Activated T-helper 1 cell treated with Interleukin-2 at 50 U/mL for 16 hours (primary cell): Measurements from ENCODE around the gene PTGR3.
"Not testable (repeated sequence)": the region's sequence is repeated elsewhere in the genome, so short reads cannot be mapped to it uniquely, and the experiment has no call there.

Experiments used
- DNase-seq: peaks from one replicate; pipeline ENCODE4 v3.0.0-alpha.2; 2020; ENCODE audit warnings: low read depth

Gene PTGR3

GRCh38 chr18:75202696-75203365, 6.1 kb downstream of the PTGR3 start:
- DNase-seq = no peak

DNA sequence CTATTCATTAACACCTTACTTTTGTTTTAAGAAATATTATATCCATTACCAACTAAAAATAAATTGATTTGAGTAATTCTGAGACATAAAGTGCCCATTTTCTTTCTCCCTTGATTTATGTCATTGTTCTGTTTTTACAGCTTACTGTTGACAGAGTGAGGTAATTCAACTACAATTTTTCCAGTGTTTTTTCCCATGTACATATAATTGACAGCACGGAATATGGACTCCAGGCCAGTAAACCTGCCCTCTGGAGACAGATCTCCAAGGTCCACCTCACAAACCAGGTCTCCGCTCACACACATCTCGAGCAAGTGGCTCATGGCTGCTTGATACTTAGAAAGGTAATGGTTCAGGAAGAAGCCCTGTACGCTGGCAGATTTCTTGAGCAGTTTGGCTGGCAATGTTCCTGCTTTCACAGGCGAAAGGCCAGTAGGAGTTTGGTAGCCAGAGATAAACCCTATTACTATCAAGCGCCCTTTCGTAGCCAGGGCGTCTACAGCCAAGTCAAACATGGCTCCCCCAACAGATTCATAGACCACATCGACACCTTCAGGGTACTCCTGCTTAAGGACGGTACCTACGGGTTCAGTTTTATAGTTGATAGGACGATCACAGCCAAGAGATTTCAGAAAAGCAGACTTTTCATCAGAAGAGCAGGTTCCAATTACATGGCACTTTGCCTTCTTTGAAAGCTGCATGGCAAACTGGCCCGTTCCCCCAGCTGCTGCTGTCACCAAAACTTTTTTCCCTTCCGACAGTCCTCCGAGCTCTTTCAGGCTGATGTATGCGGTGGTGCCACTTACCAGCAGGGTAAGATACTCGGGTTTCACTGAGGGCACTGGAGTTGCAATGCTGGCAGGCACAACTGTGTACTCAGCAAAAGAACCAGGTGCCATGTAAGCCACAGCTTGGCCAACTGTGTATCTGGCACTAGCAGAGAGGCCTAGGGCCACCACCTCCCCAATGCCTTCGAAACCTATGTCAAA, 7.4 kb downstream of the PTGR3 start:
- DNase-seq = no peak

- DNase-seq = no peak
Observed at GRCh38 chr18:75200605-75201280, 8.2 kb downstream of the PTGR3 start.

DNA sequence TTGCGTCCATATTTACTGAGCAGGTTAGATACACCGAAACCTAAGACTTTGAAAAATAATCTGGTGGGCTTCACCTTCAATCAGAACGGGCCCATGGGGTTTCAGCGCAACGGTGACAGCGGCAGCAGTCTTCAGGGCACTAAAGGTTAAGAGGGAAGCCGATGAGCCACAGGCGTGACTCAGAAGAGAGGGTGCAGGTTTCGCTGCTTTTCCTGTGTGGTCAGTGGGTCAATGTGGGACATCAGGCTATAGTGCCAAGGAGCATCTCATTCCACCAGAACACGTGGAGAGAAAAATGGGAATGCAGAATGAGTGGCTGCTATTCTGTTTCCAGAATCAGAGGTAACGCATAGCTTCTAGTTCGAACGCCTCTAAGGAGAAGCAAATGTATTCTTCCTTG, 8.9 kb downstream of the PTGR3 start:
- no peak for DNase-seq

DNA sequence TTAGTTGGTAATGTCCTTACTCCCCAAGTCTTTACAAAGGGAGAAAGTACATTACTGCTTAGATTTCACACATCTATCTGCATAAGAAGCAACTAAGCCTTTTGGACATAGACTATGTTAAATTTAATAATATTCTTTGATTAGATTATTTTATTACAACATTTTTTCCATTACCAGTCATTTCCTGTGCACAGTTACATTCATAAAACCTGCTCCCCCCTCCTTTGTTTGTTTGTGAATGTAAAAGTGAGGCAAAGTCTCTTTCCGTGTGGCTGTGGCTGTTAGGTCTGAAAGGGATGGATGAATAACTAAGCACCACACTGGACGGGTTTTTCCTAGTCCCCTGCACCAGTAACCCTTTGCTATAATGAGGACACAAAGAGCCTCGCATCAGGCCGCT, 9.6 kb downstream of the PTGR3 start:
- DNase-seq = no peak

GRCh38 chr18:75198036-75198435, 10.9 kb downstream of the PTGR3 start:
- no peak for DNase-seq

GRCh38 chr18:75192899-75193298, 16.0 kb downstream of the PTGR3 start:
- no peak for DNase-seq

GRCh38 chr18:75189696-75190095, 19.2 kb downstream of the PTGR3 start:
- DNase-seq = no peak

DNA sequence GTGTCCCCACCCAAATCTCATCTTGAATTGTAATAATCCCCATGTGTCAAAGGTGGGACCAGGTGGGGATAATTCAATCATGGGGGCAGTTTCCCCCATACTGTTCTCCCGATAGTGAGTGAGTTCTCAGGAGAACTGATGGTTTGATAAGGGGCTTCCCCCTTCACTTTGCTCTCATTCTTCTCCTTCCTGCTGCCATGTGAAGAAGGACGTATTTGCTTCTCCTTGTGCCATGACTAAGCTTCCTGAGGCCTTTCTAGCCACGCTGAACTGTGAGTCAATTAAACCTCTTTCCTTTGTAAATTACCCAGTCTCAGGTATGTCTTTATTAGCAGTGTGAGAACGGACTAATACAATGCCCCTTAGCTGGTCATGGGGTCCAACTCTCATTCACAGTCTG, 21.2 kb downstream of the PTGR3 start:
- not testable (repeated sequence) for DNase-seq

- no peak for DNase-seq
Observed at GRCh38 chr18:75185460-75185859, 23.5 kb downstream of the PTGR3 start.

DNA sequence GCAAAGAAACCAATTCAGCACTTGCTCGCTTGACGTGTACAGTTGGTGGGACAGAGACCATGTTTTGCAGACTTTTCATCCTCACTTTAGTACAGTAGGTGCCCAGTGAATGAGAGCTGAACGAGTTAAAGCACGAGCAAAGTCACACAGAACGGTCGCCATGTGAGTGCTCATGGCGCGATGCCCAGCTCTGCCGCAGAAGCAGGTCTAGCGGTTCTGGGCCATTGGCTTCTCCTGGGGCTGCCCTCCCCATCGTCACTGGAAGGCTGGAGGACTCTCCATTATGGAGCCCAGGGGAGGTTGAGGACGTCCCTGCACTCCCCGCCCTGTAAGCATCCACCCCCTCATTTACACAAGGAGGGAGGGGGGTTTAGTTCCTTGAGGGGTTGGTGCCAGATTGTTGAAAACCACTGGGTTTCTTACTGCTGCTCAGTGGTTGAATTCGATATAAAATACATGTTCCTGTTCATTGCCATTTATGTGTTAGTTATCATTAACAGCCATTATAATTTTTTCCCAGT, 24.9 kb downstream of the PTGR3 start:
- DNase-seq = no peak

- no peak for DNase-seq
Observed at GRCh38 chr18:75183524-75183923, 25.4 kb downstream of the PTGR3 start.

DNA sequence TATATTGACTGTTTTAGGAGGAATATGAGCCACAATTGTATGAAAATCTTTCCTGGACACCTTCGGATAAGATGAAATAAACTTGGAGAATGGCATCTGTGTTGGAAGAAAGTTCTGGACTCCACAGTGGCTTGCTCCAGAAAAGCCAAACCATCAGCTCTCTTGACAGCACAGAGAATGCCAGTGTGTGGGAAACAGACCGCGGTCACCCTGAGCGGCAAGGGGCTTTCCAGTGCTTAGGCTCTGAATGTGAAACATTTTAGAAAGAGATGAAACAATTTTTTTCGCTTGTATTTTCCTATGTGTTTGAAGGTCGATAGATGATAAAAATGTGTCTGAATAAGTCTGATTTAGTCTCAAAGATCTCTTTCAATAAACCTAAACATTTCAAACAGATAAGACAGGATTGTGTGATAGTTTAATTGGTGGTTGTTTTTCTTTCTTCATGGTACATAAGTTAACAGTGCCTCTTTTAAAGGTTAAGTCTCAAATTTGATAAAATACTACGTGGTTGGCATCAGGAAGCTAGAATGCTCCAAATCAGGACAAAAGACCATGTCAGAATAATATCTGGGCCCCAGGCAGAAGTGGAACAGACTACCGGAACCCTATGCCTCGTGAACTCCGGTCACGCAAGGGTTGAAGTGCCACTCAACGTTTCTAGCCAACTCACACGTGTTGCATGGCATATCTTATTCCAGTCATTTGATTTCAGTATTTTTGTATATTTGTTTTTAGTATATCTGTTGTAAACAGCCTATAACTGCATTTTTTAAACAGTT, 28.9 kb downstream of the PTGR3 start:
- DNase-seq = no peak

GRCh38 chr18:75178376-75178775, 30.6 kb downstream of the PTGR3 start:
- DNase-seq = no peak

DNA sequence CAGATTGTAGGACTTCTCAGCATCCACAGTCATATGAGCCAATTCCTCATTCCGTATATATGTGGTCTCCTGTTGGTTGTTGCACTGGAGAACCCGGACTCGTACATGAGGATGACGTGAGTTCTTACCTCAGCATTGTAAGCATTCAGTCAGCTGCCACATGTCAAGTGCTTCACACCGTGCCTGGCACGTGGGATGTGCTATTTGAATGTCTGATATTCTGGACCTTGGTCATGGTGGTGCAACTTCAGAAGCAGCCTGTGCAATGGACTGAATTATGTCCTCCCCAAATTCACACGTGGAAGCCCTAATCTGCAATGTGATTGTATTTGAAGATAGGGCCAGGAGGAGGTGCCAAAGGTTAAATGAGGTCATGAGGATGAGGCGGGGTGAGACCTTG, 32.1 kb downstream of the PTGR3 start:
- no peak for DNase-seq

- no peak for DNase-seq
Observed at GRCh38 chr18:75173738-75174137, 35.2 kb downstream of the PTGR3 start.

DNA sequence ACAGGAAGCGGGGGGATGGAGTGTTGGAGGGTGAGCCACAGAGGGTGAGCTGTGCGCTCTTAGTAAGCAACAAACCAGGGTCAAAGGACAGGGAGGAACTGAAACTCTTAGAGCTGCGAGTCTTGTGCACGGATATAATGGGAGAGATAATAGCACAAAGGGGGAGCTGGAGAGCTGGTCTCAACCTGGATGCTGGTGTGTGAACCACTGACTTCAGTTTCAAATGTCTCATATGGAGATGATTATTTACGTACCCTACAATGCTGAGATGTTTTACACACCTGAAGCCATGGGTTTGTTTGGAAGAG, 35.9 kb downstream of the PTGR3 start:
- DNase-seq = no peak

- DNase-seq = no peak
Observed at GRCh38 chr18:75172299-75173124, 36.4 kb downstream of the PTGR3 start.

DNA sequence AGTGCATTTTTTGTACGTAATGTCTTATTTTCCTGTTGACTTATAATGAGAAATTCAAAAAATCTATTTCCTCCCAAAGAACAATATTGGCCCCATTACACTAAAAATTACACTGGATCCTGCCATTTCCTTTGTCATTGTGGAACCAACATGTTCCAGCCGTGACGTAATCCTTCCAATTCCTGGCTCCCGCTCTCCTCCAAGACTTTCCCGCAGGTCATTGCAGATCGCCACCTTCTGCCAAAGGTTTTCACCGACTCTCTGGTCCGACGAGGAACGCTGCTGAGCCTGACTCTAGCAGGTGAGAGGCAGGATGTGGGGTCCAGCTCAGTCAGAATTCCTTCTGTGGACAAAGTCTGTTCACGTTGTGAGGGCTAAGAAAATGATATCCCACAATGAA, 38.0 kb downstream of the PTGR3 start:
- no peak for DNase-seq

DNA sequence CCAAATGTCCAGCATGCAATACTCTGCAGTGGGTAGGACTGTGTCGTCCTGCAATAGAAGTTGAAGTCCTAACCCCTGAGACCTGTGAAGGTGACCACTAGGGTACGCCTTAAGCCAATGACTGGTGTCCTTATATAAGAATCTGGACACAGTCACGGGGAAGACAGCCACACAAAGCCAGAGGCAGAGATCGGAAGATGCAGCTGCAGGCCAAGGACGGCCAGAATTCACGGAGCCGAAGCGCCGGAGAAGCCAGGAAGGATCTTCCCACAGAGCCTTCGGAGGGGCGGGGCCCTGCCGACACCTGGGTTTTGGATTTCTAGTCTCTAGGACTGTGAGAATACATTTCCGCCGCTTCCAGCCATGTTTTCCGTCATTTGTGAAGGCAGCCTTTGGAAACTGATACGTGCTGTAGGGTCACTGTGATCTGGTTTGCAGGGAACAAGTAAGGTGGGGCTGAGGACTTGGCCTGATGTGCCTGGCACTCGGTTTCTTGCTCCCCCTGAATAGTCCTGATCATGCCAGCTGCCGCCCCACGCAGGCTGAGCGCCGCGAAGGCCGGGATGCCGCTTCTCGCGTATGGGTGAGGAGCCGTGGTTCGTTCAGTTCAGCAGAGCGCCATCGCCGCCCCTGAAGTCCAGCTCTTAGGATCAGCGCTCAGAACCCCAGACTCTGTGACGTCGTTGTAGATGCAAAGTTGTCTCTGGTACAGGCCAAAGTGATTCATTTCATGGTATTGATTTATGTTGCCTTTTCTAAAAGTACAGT, 38.7 kb downstream of the PTGR3 start:
- no peak for DNase-seq
